ENCODE measurements around the gene MYH11.

MYH11 gene

GRCh38 chr16:15856901-15857698 is at the start of gene MYH11:
MYH11 (minus strand) TSS chr16:15857028; CDS start chr16:15838252, 18,776 bp downstream.
- Histone ChIP-seq H3K9ac (ENCODE audit: low read length) (no peak within 1 kb of the TSS), H3K27ac (ENCODE audit: low read depth, low read length) (no peak within 1 kb of the TSS), H3K9me3 (ENCODE audit: control insufficient read depth, insufficient read depth, low read depth, low read length) (no peaks in the 10 kb centered on the region), H3K4me1 (ENCODE audit: control insufficient read depth, insufficient read depth, low read length) (no peaks in the 10 kb centered on the region), H3K27me3 (ENCODE audit: control insufficient read depth, insufficient read depth, low read length) (peaks cover 58% of the 10 kb centered on the region), H3K36me3 (ENCODE audit: control insufficient read depth, insufficient read depth, low read length) (no peaks in the 10 kb centered on the region), H3K4me3 (ENCODE audit: low read depth, low read length) (peak within 1 kb of the TSS; percentile 62)

- no peak overlapping the region for H3K4me3 ChIP-seq (ENCODE audit: low read depth, low read length)
- H3K27me3 ChIP-seq (ENCODE audit: control insufficient read depth, insufficient read depth, low read length): no peaks in the 10 kb centered on the region
- H3K27ac ChIP-seq (ENCODE audit: low read depth, low read length): no peak overlapping the region
Measured at GRCh38 chr16:15906439-15906838, 49.6 kb upstream of the MYH11 start.

GRCh38 chr16:15903960-15904359 is 47.1 kb upstream of the MYH11 start:
- Histone ChIP-seq H3K4me3 (ENCODE audit: low read depth, low read length) (no peak overlapping the region), H3K9ac (ENCODE audit: low read length) (no peak overlapping the region), H3K4me1 (ENCODE audit: control insufficient read depth, insufficient read depth, low read length) (peaks cover 5% of the 10 kb centered on the region; the same call in 1 of the 2 replicates), H3K36me3 (ENCODE audit: control insufficient read depth, insufficient read depth, low read length) (no peaks in the 10 kb centered on the region), H3K9me3 (ENCODE audit: control insufficient read depth, insufficient read depth, low read depth, low read length) (no peaks in the 10 kb centered on the region), H3K27ac (ENCODE audit: low read depth, low read length) (no peak overlapping the region), H3K27me3 (ENCODE audit: control insufficient read depth, insufficient read depth, low read length) (no peaks in the 10 kb centered on the region)

More at GRCh38 chr16:15906439-15906838, 49.6 kb upstream of the MYH11 start:
- Histone ChIP-seq H3K36me3 (ENCODE audit: control insufficient read depth, insufficient read depth, low read length) (no peaks in the 10 kb centered on the region), H3K4me1 (ENCODE audit: control insufficient read depth, insufficient read depth, low read length) (no peaks in the 10 kb centered on the region), H3K9me3 (ENCODE audit: control insufficient read depth, insufficient read depth, low read depth, low read length) (no peaks in the 10 kb centered on the region), H3K9ac (ENCODE audit: low read length) (no peak overlapping the region)

- Histone ChIP-seq H3K36me3 (ENCODE audit: control insufficient read depth, insufficient read depth, low read length) (no peaks in the 10 kb centered on the region), H3K4me1 (ENCODE audit: control insufficient read depth, insufficient read depth, low read length) (peaks cover 5% of the 10 kb centered on the region; the same call in 1 of the 2 replicates), H3K9ac (ENCODE audit: low read length) (no peak overlapping the region), H3K27me3 (ENCODE audit: control insufficient read depth, insufficient read depth, low read length) (no peaks in the 10 kb centered on the region), H3K9me3 (ENCODE audit: control insufficient read depth, insufficient read depth, low read depth, low read length) (no peaks in the 10 kb centered on the region), H3K4me3 (ENCODE audit: low read depth, low read length) (no peak overlapping the region), H3K27ac (ENCODE audit: low read depth, low read length) (no peak overlapping the region)
Measured at GRCh38 chr16:15900901-15901500, 44.2 kb upstream of the MYH11 start.

GRCh38 chr16:15900357-15900756 is 43.5 kb upstream of the MYH11 start:
- peaks cover 5% of the 10 kb centered on the region; the same call in 1 of the 2 replicates for H3K4me1 ChIP-seq (ENCODE audit: control insufficient read depth, insufficient read depth, low read length)
- no peak overlapping the region for H3K9ac ChIP-seq (ENCODE audit: low read length)
- no peaks in the 10 kb centered on the region for H3K36me3 ChIP-seq (ENCODE audit: control insufficient read depth, insufficient read depth, low read length)
- H3K4me3 ChIP-seq (ENCODE audit: low read depth, low read length): no peak overlapping the region
- H3K9me3 ChIP-seq (ENCODE audit: control insufficient read depth, insufficient read depth, low read depth, low read length): no peaks in the 10 kb centered on the region
- no peak overlapping the region for H3K27ac ChIP-seq (ENCODE audit: low read depth, low read length)
- H3K27me3 ChIP-seq (ENCODE audit: control insufficient read depth, insufficient read depth, low read length): no peaks in the 10 kb centered on the region

GRCh38 chr16:15899538-15900100 is 42.8 kb upstream of the MYH11 start:
- no peak overlapping the region for H3K9ac ChIP-seq (ENCODE audit: low read length)
- H3K4me1 ChIP-seq (ENCODE audit: control insufficient read depth, insufficient read depth, low read length): peaks cover 5% of the 10 kb centered on the region; the same call in 1 of the 2 replicates
- H3K27ac ChIP-seq (ENCODE audit: low read depth, low read length): no peak overlapping the region
- H3K36me3 ChIP-seq (ENCODE audit: control insufficient read depth, insufficient read depth, low read length): no peaks in the 10 kb centered on the region
- no peaks in the 10 kb centered on the region for H3K9me3 ChIP-seq (ENCODE audit: control insufficient read depth, insufficient read depth, low read depth, low read length)
- no peaks in the 10 kb centered on the region for H3K27me3 ChIP-seq (ENCODE audit: control insufficient read depth, insufficient read depth, low read length)
- H3K4me3 ChIP-seq (ENCODE audit: low read depth, low read length): no peak overlapping the region

- peaks cover 5% of the 10 kb centered on the region; the same call in 1 of the 2 replicates for H3K4me1 ChIP-seq (ENCODE audit: control insufficient read depth, insufficient read depth, low read length)
- H3K27ac ChIP-seq (ENCODE audit: low read depth, low read length): no peak overlapping the region
- no peaks in the 10 kb centered on the region for H3K27me3 ChIP-seq (ENCODE audit: control insufficient read depth, insufficient read depth, low read length)
- H3K9ac ChIP-seq (ENCODE audit: low read length): no peak overlapping the region
- no peak overlapping the region for H3K4me3 ChIP-seq (ENCODE audit: low read depth, low read length)
- H3K36me3 ChIP-seq (ENCODE audit: control insufficient read depth, insufficient read depth, low read length): no peaks in the 10 kb centered on the region
- H3K9me3 ChIP-seq (ENCODE audit: control insufficient read depth, insufficient read depth, low read depth, low read length): no peaks in the 10 kb centered on the region
Measured at GRCh38 chr16:15898654-15899053, 41.8 kb upstream of the MYH11 start.

- Histone ChIP-seq H3K4me3 (ENCODE audit: low read depth, low read length) (no peak overlapping the region), H3K27me3 (ENCODE audit: control insufficient read depth, insufficient read depth, low read length) (no peaks in the 10 kb centered on the region), H3K4me1 (ENCODE audit: control insufficient read depth, insufficient read depth, low read length) (peaks cover 5% of the 10 kb centered on the region; the same call in 1 of the 2 replicates), H3K36me3 (ENCODE audit: control insufficient read depth, insufficient read depth, low read length) (no peaks in the 10 kb centered on the region), H3K9ac (ENCODE audit: low read length) (no peak overlapping the region), H3K9me3 (ENCODE audit: control insufficient read depth, insufficient read depth, low read depth, low read length) (no peaks in the 10 kb centered on the region), H3K27ac (ENCODE audit: low read depth, low read length) (no peak overlapping the region)
Measured at GRCh38 chr16:15897834-15898254, 41.0 kb upstream of the MYH11 start.

- Histone ChIP-seq H3K4me3 (ENCODE audit: low read depth, low read length) (no peak overlapping the region), H3K27ac (ENCODE audit: low read depth, low read length) (no peak overlapping the region), H3K4me1 (ENCODE audit: control insufficient read depth, insufficient read depth, low read length) (peaks cover 5% of the 10 kb centered on the region; the same call in 1 of the 2 replicates)
Measured at GRCh38 chr16:15897121-15897780, 40.4 kb upstream of the MYH11 start.

GRCh38 chr16:15894571-15895374 is 37.9 kb upstream of the MYH11 start:
- H3K4me1 ChIP-seq (ENCODE audit: control insufficient read depth, insufficient read depth, low read length): peaks cover 3% of the 10 kb centered on the region; the same call in 1 of the 2 replicates
- H3K4me3 ChIP-seq (ENCODE audit: low read depth, low read length): no peak overlapping the region
- H3K9ac ChIP-seq (ENCODE audit: low read length): no peak overlapping the region
- H3K27me3 ChIP-seq (ENCODE audit: control insufficient read depth, insufficient read depth, low read length): no peaks in the 10 kb centered on the region
- H3K36me3 ChIP-seq (ENCODE audit: control insufficient read depth, insufficient read depth, low read length): no peaks in the 10 kb centered on the region
- H3K9me3 ChIP-seq (ENCODE audit: control insufficient read depth, insufficient read depth, low read depth, low read length): no peaks in the 10 kb centered on the region
- no peak overlapping the region for H3K27ac ChIP-seq (ENCODE audit: low read depth, low read length)

More at GRCh38 chr16:15897121-15897780, 40.4 kb upstream of the MYH11 start:
- Histone ChIP-seq H3K36me3 (ENCODE audit: control insufficient read depth, insufficient read depth, low read length) (no peaks in the 10 kb centered on the region), H3K9me3 (ENCODE audit: control insufficient read depth, insufficient read depth, low read depth, low read length) (no peaks in the 10 kb centered on the region), H3K27me3 (ENCODE audit: control insufficient read depth, insufficient read depth, low read length) (no peaks in the 10 kb centered on the region), H3K9ac (ENCODE audit: low read length) (no peak overlapping the region)
